Measurements from ENCODE around the gene NPAS3. TPM values are rescaled to one million over a fixed set of nuclear protein-coding genes. Genes with fewer than 3 reads are reported as not detected.

The NPAS3 gene
- total RNA-seq, 1 donor from 2014 or later = 2.5 TPM

DNA sequence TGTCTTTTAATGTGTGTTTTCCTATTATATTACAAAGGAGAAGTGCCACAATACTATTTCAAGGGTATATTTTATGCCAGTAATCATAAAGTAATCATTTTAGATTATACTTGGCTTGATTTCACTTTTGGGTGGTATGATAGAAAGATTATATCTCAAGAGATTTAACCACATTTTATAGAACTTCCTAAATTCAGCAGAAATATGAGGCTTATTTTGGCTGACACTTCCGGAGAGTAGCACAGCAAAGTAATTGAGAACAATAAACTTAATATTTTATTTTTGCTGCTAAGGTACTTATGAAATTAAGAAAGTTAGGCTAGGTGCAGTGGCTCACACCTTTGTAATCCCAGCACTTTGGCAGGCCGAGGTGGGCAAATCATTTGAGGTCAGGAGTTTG, 319.1 kb downstream of the NPAS3 start:
- Histone ChIP-seq H3K9me3 (replicated peaks) (no peaks in the 10 kb centered on the region), H3K27me3 (ENCODE audit: low read depth) (no peaks in the 10 kb centered on the region), H3K4me3 (no peak overlapping the region), H3K36me3 (no peaks in the 10 kb centered on the region), H3K4me1 (no peaks in the 10 kb centered on the region), H3K27ac (replicated peaks) (no peak overlapping the region)
- intact Hi-C loops (cut with micrococcal nuclease) = no loop called here
- TF ChIP-seq, protein P1, sequence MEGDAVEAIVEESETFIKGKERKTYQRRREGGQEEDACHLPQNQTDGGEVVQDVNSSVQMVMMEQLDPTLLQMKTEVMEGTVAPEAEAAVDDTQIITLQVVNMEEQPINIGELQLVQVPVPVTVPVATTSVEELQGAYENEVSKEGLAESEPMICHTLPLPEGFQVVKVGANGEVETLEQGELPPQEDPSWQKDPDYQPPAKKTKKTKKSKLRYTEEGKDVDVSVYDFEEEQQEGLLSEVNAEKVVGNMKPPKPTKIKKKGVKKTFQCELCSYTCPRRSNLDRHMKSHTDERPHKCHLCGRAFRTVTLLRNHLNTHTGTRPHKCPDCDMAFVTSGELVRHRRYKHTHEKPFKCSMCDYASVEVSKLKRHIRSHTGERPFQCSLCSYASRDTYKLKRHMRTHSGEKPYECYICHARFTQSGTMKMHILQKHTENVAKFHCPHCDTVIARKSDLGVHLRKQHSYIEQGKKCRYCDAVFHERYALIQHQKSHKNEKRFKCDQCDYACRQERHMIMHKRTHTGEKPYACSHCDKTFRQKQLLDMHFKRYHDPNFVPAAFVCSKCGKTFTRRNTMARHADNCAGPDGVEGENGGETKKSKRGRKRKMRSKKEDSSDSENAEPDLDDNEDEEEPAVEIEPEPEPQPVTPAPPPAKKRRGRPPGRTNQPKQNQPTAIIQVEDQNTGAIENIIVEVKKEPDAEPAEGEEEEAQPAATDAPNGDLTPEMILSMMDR (IDR thresholded peaks at IDR 0.05; ENCODE audit: borderline replicate concordance) = no peak
- DNase-seq = no peak

DNA sequence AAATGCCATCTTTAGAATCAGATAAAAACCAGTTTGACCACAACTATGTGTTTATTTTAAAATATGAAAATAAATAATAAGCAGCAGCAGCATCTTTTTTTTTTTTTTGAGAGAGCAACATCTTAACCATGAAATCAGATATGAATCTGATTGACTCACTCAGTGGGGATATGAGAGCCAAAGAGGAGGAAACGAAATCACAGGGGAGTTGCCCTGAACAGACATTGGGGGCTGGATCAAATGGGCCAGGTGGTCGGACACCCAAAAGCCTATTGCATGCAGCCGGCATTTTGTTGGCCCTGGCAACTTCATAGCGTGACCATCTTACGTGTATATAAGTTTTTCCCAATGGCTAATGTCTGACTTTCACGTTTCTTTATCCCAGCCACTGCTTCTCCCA, 321.1 kb downstream of the NPAS3 start:
- no peak overlapping the region for H3K4me3 ChIP-seq
- intact Hi-C loops (cut with micrococcal nuclease) = no loop called here
- H3K4me1 ChIP-seq = no peaks in the 10 kb centered on the region
- H3K27ac ChIP-seq (replicated peaks) = no peak overlapping the region
- no peaks in the 10 kb centered on the region for H3K9me3 ChIP-seq (replicated peaks)
- no peaks in the 10 kb centered on the region for H3K27me3 ChIP-seq (ENCODE audit: low read depth)
- H3K36me3 ChIP-seq = no peaks in the 10 kb centered on the region
- DNase-seq = no peak
- TF ChIP-seq, protein P1 (IDR thresholded peaks at IDR 0.05; ENCODE audit: borderline replicate concordance) = no peak

DNA sequence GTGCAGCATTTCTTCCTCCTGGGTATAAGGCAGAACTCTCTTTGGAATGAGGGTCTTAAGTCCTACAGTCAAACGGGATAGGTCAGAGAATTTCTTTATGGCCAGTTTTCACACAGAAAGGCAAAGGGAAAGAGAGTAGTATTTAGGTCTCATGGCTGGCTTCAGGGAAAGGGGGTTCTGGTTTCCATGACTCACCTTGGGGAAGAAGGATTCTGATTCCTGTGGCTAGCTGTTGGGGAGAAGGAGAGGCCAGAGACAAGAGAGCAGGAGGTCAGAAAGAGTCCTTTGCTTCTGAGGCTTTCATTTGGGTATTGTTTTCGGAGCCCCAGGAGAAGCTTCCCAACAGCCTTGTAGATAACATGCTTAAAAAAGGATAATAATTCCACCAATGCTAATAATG, 332.5 kb downstream of the NPAS3 start:
- no peaks in the 10 kb centered on the region for H3K4me1 ChIP-seq
- H3K27ac ChIP-seq (replicated peaks) = no peak overlapping the region
- TF ChIP-seq, protein P1 (IDR thresholded peaks at IDR 0.05; ENCODE audit: borderline replicate concordance) = no peak
- no peaks in the 10 kb centered on the region for H3K36me3 ChIP-seq
- intact Hi-C loops (cut with micrococcal nuclease) = no loop called here
- H3K9me3 ChIP-seq (replicated peaks) = no peaks in the 10 kb centered on the region
- no peak overlapping the region for H3K4me3 ChIP-seq
- DNase-seq = no peak
- H3K27me3 ChIP-seq (ENCODE audit: low read depth) = no peaks in the 10 kb centered on the region

DNA sequence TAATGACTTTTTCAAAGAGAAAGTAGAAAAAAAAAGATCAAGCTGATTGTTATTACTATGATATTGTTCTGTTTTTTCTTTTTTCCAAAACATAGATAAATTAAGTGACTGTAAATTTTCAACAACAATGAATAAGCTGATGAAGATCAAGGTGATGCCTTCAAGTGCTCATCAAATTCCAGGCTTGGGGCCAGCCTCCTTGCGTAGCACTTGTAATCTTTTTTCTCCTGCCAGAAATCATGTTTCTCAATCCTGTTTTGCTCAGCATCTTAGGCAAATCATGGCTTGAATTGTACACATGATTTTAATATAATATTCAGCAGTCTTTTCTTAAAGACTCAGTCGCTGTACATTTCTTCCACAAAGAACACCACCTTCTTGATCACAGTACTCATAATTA, 333.2 kb downstream of the NPAS3 start:
- intact Hi-C loops (cut with micrococcal nuclease) = no loop called here
- no peaks in the 10 kb centered on the region for H3K36me3 ChIP-seq
- no peaks in the 10 kb centered on the region for H3K9me3 ChIP-seq (replicated peaks)
- H3K4me1 ChIP-seq = no peaks in the 10 kb centered on the region
- DNase-seq = no peak
- no peak overlapping the region for H3K4me3 ChIP-seq
- no peaks in the 10 kb centered on the region for H3K27me3 ChIP-seq (ENCODE audit: low read depth)
- TF ChIP-seq, protein P1 (IDR thresholded peaks at IDR 0.05; ENCODE audit: borderline replicate concordance) = no peak
- no peak overlapping the region for H3K27ac ChIP-seq (replicated peaks)

DNA sequence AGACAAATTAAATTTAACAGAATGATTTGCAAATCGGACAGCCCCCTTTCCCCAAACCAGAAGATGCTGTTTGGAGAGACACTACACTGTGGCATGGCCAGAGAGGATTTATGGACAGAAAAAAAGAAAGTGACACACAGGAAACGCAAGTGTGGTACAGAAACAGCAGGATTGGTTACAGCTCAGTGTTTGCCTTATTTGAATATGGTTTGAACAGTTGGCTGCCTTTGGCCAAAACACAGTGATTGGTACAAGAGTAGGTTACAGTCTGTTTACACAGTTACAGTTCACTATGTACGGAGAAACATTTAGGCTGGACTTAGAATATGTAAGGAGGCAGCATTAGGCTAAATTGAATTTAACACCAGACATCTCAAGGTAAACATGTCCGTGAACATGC, 335.3 kb downstream of the NPAS3 start:
- no peaks in the 10 kb centered on the region for H3K9me3 ChIP-seq (replicated peaks)
- H3K4me3 ChIP-seq = no peak overlapping the region
- intact Hi-C loops (cut with micrococcal nuclease) = no loop called here
- H3K27me3 ChIP-seq (ENCODE audit: low read depth) = no peaks in the 10 kb centered on the region
- DNase-seq = no peak
- H3K36me3 ChIP-seq = no peaks in the 10 kb centered on the region
- TF ChIP-seq, protein P1 (IDR thresholded peaks at IDR 0.05; ENCODE audit: borderline replicate concordance) = no peak
- no peak overlapping the region for H3K27ac ChIP-seq (replicated peaks)
- no peaks in the 10 kb centered on the region for H3K4me1 ChIP-seq

DNA sequence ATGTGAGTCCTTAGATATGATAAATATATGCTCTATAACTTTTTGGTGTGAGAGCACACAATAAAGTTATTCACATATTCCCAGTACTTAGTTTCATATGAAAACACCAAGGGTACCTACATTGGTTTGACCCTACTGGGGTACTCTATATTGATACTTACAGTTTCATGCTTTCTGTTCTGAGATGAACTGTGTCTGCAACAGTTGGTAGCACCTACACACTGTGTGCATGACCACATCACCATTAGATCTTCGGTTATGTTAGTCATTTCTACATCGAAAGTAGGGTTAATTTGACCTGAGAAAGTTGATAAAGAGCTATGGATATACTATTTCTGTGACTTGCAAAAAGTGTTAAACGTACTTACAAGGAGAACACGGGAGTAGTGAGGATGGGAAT, 337.2 kb downstream of the NPAS3 start:
- H3K4me3 ChIP-seq = no peak overlapping the region
- TF ChIP-seq, protein P1 (IDR thresholded peaks at IDR 0.05; ENCODE audit: borderline replicate concordance) = no peak
- intact Hi-C loops (cut with micrococcal nuclease) = no loop called here
- H3K36me3 ChIP-seq = no peaks in the 10 kb centered on the region
- H3K27me3 ChIP-seq (ENCODE audit: low read depth) = no peaks in the 10 kb centered on the region
- H3K4me1 ChIP-seq = no peaks in the 10 kb centered on the region
- DNase-seq = no peak
- H3K9me3 ChIP-seq (replicated peaks) = no peaks in the 10 kb centered on the region
- no peak overlapping the region for H3K27ac ChIP-seq (replicated peaks)
